Stimulated activated memory B cell treated with anti-CD40 and anti-IgM and Interleukin-4, amounts not matched to agents 10 μg/mL and 1 μg/mL and 100 μg/mL, for 72 hours (primary cell): ENCODE data around the gene CRADD.
A peak's percentile ranks its signal among the peaks of the same experiment; 100 is the strongest.

Experiments
- ATAC-seq: fragments of 150-1000 bp; cut with Tn5 transposase; 2 replicates; pipeline ENCODE4 v1.10.0; 2021
- H3K27ac Mint-ChIP-seq: one replicate; pipeline ENCODE4 v1.8.0; 2022; ENCODE audit warnings: mild to moderate bottlenecking, mixed read lengths
- H3K27me3 Mint-ChIP-seq: one replicate; pipeline ENCODE4 v1.8.0; 2022; ENCODE audit warnings: mixed read lengths
- H3K36me3 Mint-ChIP-seq: one replicate; pipeline ENCODE4 v1.8.0; 2022; ENCODE audit warnings: mixed read lengths
- H3K4me1 Mint-ChIP-seq: one replicate; pipeline ENCODE4 v1.8.0; 2022; ENCODE audit warnings: mixed read lengths
- H3K4me3 Mint-ChIP-seq: one replicate; pipeline ENCODE4 v1.8.0; 2022; ENCODE audit warnings: mild to moderate bottlenecking, moderate library complexity, mixed read lengths
- H3K9me3 Mint-ChIP-seq: one replicate; pipeline ENCODE4 v1.8.0; 2022; ENCODE audit warnings: mixed read lengths

The CRADD gene

GRCh38 chr12:93847517-93848474, 170.6 kb downstream of the CRADD start:
- H3K27ac Mint-ChIP-seq = peak overlapping the region; percentile 73
- ATAC-seq = peak; percentile 90
- H3K4me1 Mint-ChIP-seq = peaks cover 31% of the 10 kb centered on the region
- no peaks in the 10 kb centered on the region for H3K27me3 Mint-ChIP-seq
- H3K9me3 Mint-ChIP-seq = peaks cover 7% of the 10 kb centered on the region
- H3K4me3 Mint-ChIP-seq = peak overlapping the region; percentile 52
- peaks cover 20% of the 10 kb centered on the region for H3K36me3 Mint-ChIP-seq

- peak; percentile 55 for ATAC-seq
- Mint-ChIP-seq H3K27ac (peak overlapping the region; percentile 73), H3K9me3 (peaks cover 7% of the 10 kb centered on the region)
Measured at GRCh38 chr12:93848523-93849101, 171.4 kb downstream of the CRADD start.

GRCh38 chr12:93849946-93850345, 172.8 kb downstream of the CRADD start:
- ATAC-seq = no peak
- H3K36me3 Mint-ChIP-seq = peaks cover 24% of the 10 kb centered on the region
- no peaks in the 10 kb centered on the region for H3K27me3 Mint-ChIP-seq
- H3K27ac Mint-ChIP-seq = no peak overlapping the region
- H3K4me1 Mint-ChIP-seq = peaks cover 31% of the 10 kb centered on the region
- no peak overlapping the region for H3K4me3 Mint-ChIP-seq
- peaks cover 7% of the 10 kb centered on the region for H3K9me3 Mint-ChIP-seq

More at GRCh38 chr12:93848523-93849101, 171.4 kb downstream of the CRADD start:
- H3K4me3 Mint-ChIP-seq = peak overlapping the region; percentile 6
- peaks cover 23% of the 10 kb centered on the region for H3K36me3 Mint-ChIP-seq
- H3K4me1 Mint-ChIP-seq = peaks cover 31% of the 10 kb centered on the region
- H3K27me3 Mint-ChIP-seq = no peaks in the 10 kb centered on the region

- peaks cover 31% of the 10 kb centered on the region for H3K4me1 Mint-ChIP-seq
- ATAC-seq = no peak
- peaks cover 21% of the 10 kb centered on the region for H3K36me3 Mint-ChIP-seq
- H3K27me3 Mint-ChIP-seq = no peaks in the 10 kb centered on the region
- H3K9me3 Mint-ChIP-seq = peaks cover 7% of the 10 kb centered on the region
- H3K4me3 Mint-ChIP-seq = no peak overlapping the region
- no peak overlapping the region for H3K27ac Mint-ChIP-seq
Measured at GRCh38 chr12:93850481-93851256, 173.5 kb downstream of the CRADD start.

- peaks cover 7% of the 10 kb centered on the region for H3K9me3 Mint-ChIP-seq
- no peak overlapping the region for H3K4me3 Mint-ChIP-seq
- peaks cover 21% of the 10 kb centered on the region for H3K36me3 Mint-ChIP-seq
- H3K27me3 Mint-ChIP-seq = no peaks in the 10 kb centered on the region
- H3K4me1 Mint-ChIP-seq = peaks cover 28% of the 10 kb centered on the region
- no peak overlapping the region for H3K27ac Mint-ChIP-seq
- peak; percentile 20 for ATAC-seq
Measured at GRCh38 chr12:93851257-93851671, 174.1 kb downstream of the CRADD start.

- Mint-ChIP-seq H3K27ac (no peak overlapping the region), H3K4me1 (peaks cover 20% of the 10 kb centered on the region), H3K9me3 (peaks cover 7% of the 10 kb centered on the region), H3K36me3 (peaks cover 21% of the 10 kb centered on the region), H3K27me3 (no peaks in the 10 kb centered on the region), H3K4me3 (no peak overlapping the region)
- ATAC-seq = no peak
Measured at GRCh38 chr12:93852173-93852591, 175.0 kb downstream of the CRADD start.

GRCh38 chr12:93853698-93854478, 176.7 kb downstream of the CRADD start:
- H3K4me1 Mint-ChIP-seq = peaks cover 3% of the 10 kb centered on the region
- peaks cover 1% of the 10 kb centered on the region for H3K9me3 Mint-ChIP-seq
- no peak overlapping the region for H3K4me3 Mint-ChIP-seq
- no peak overlapping the region for H3K27ac Mint-ChIP-seq
- H3K36me3 Mint-ChIP-seq = peaks cover 16% of the 10 kb centered on the region
- no peak for ATAC-seq
- no peaks in the 10 kb centered on the region for H3K27me3 Mint-ChIP-seq

GRCh38 chr12:93855261-93855660, 178.1 kb downstream of the CRADD start:
- no peaks in the 10 kb centered on the region for H3K4me1 Mint-ChIP-seq
- no peaks in the 10 kb centered on the region for H3K9me3 Mint-ChIP-seq
- no peak overlapping the region for H3K4me3 Mint-ChIP-seq
- peaks cover 14% of the 10 kb centered on the region for H3K36me3 Mint-ChIP-seq
- no peak overlapping the region for H3K27ac Mint-ChIP-seq
- H3K27me3 Mint-ChIP-seq = no peaks in the 10 kb centered on the region
- ATAC-seq = no peak

- H3K36me3 Mint-ChIP-seq = peaks cover 16% of the 10 kb centered on the region
- no peak overlapping the region for H3K4me3 Mint-ChIP-seq
- ATAC-seq = no peak
- no peaks in the 10 kb centered on the region for H3K9me3 Mint-ChIP-seq
- H3K27ac Mint-ChIP-seq = no peak overlapping the region
- no peaks in the 10 kb centered on the region for H3K4me1 Mint-ChIP-seq
- no peaks in the 10 kb centered on the region for H3K27me3 Mint-ChIP-seq
Measured at GRCh38 chr12:93856611-93857010, 179.4 kb downstream of the CRADD start.

- Mint-ChIP-seq H3K9me3 (peaks cover 3% of the 10 kb centered on the region), H3K36me3 (peaks cover 20% of the 10 kb centered on the region), H3K27me3 (no peaks in the 10 kb centered on the region), H3K27ac (no peak overlapping the region), H3K4me1 (no peaks in the 10 kb centered on the region), H3K4me3 (no peak overlapping the region)
- ATAC-seq = no peak
Measured at GRCh38 chr12:93857279-93857938, 180.2 kb downstream of the CRADD start.

- Mint-ChIP-seq H3K4me1 (no peaks in the 10 kb centered on the region), H3K4me3 (no peak overlapping the region), H3K36me3 (peaks cover 21% of the 10 kb centered on the region), H3K27ac (no peak overlapping the region), H3K9me3 (peaks cover 3% of the 10 kb centered on the region), H3K27me3 (no peaks in the 10 kb centered on the region)
- no peak for ATAC-seq
Measured at GRCh38 chr12:93857991-93858447, 180.8 kb downstream of the CRADD start.

- H3K27me3 Mint-ChIP-seq = no peaks in the 10 kb centered on the region
- H3K4me3 Mint-ChIP-seq = no peak overlapping the region
- no peak overlapping the region for H3K27ac Mint-ChIP-seq
- no peaks in the 10 kb centered on the region for H3K4me1 Mint-ChIP-seq
- H3K9me3 Mint-ChIP-seq = peaks cover 3% of the 10 kb centered on the region
- H3K36me3 Mint-ChIP-seq = peaks cover 12% of the 10 kb centered on the region
- ATAC-seq = no peak
Measured at GRCh38 chr12:93860668-93861373, 183.6 kb downstream of the CRADD start.

GRCh38 chr12:93862424-93862823, 185.2 kb downstream of the CRADD start:
- Mint-ChIP-seq H3K4me1 (no peaks in the 10 kb centered on the region), H3K27me3 (no peaks in the 10 kb centered on the region), H3K4me3 (no peak overlapping the region), H3K36me3 (peaks cover 27% of the 10 kb centered on the region), H3K9me3 (peaks cover 12% of the 10 kb centered on the region), H3K27ac (no peak overlapping the region)
- ATAC-seq = no peak
